AG04450 (cell line): ENCODE measurements around the gene BICRA. TPM values are rescaled to one million over a fixed set of nuclear protein-coding genes. Genes with fewer than 3 reads are reported as not detected.

Source experiments
- CTCF ChIA-PET: fragments of 300-600, 350-600 bp; formaldehyde crosslinking; extraction: SDS; loops from one replicate; lab custom pipeline; 2022; ENCODE audit warnings: antibody characterized with exemption, inconsistent platforms; lab: Charles Lee
- POLR2A ChIA-PET: fragments of 350-600 bp; formaldehyde crosslinking; extraction: SDS; loops from one replicate; lab custom pipeline; 2021; ENCODE audit warnings: antibody characterized with exemption, inconsistent platforms; lab: Yijun Ruan, JAX
- DNase-seq: peaks from one replicate; pipeline ENCODE4 v3.0.0-alpha.2; 2011; ENCODE audit warnings: low read depth, low spot score
- H3K27ac ChIP-seq: one replicate; pipeline ENCODE4 v1.5.1; 2012; ENCODE audit warnings: low read depth, low read length, control low read depth
- H3K27me3 ChIP-seq: one replicate; pipeline ENCODE4 v1.6.0; 2012; ENCODE audit warnings: low read length; ENCODE audit not compliant: control insufficient read depth, insufficient read depth
- H3K4me3 ChIP-seq: 2 replicates; pipeline ENCODE4 v1.5.1; 2011; ENCODE audit warnings: mild to moderate bottlenecking, low read depth, low read length, control low read depth
- H3K9me3 ChIP-seq: 2 replicates; pipeline ENCODE4 v1.5.1; 2012; ENCODE audit warnings: low read length; ENCODE audit not compliant: control insufficient read depth, insufficient read depth
- polyA plus RNA-seq: library from polyadenylated mRNA; depleted of rRNA; stranded (reverse); fragments of >200 nt; gene quantifications from 2 replicates; pipeline ENCODE4 v1.2.3, GENCODE V29; 2011; rRNA removed
- small RNA-seq: library from RNA; depleted of rRNA; stranded (forward); fragments of <200 nt; gene quantifications from one replicate; pipeline ENCODE3, GENCODE V24; 2012; ENCODE audit warnings: low read depth; ENCODE audit not compliant: insufficient read length
- TF ChIP-seq, protein P1 (sequence below): IDR thresholded peaks from 2 replicates; pipeline ENCODE4 v1.5.1; 2011; ENCODE audit warnings: low read depth, low read length, control low read depth, inconsistent platforms

BICRA gene
- polyA plus RNA-seq, 1 experiment, result 0.72 TPM

DNA sequence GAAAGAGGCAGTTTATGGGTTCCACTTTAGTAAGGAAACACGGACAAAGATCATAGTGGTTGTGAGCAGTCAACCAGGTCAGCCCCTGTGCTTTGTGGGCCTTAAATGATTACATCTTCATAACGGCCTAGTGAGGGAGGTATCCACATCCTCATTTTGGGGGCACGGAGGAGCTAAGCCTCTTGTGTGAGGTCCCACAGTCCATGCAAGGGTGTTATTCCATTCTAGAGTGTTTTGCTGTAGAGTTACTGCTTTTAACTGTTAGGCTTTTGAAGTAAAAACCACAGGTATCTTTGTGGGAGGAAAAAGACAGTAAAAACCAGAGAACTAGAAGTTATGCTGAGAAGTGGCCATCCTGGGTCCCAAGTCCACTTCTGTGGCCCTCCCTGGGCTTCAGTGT lies 140.4 kb downstream of the BICRA start:
- H3K27ac ChIP-seq, result no peak overlapping the region
- POLR2A ChIA-PET, result no interaction called here
- no peak overlapping the region for H3K4me3 ChIP-seq
- no peaks in the 10 kb centered on the region for H3K27me3 ChIP-seq
- CTCF ChIA-PET, result no interaction called here
- H3K9me3 ChIP-seq, result no peaks in the 10 kb centered on the region; the same call in 1 of the 2 replicates
- DNase-seq, result no peak
- TF ChIP-seq, protein P1, sequence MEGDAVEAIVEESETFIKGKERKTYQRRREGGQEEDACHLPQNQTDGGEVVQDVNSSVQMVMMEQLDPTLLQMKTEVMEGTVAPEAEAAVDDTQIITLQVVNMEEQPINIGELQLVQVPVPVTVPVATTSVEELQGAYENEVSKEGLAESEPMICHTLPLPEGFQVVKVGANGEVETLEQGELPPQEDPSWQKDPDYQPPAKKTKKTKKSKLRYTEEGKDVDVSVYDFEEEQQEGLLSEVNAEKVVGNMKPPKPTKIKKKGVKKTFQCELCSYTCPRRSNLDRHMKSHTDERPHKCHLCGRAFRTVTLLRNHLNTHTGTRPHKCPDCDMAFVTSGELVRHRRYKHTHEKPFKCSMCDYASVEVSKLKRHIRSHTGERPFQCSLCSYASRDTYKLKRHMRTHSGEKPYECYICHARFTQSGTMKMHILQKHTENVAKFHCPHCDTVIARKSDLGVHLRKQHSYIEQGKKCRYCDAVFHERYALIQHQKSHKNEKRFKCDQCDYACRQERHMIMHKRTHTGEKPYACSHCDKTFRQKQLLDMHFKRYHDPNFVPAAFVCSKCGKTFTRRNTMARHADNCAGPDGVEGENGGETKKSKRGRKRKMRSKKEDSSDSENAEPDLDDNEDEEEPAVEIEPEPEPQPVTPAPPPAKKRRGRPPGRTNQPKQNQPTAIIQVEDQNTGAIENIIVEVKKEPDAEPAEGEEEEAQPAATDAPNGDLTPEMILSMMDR, result no peak

DNA sequence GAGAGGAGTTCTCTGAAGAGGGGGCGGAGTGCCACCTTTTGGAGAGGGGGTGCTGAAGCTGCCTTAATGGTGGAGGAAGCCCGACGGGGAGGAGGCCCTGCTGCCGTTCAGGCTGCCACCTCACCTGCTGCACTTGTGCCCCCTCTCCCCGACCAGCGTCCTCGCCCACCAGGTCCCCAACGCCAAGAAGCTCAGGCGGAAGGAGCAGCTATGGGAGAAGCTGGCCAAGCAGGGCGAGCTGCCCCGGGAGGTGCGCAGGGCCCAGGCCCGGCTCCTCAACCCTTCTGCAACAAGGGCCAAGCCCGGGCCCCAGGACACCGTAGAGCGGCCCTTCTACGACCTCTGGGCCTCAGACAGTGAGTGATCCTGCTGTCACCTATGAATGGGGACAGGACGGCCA lies 141.8 kb downstream of the BICRA start:
- POLR2A ChIA-PET, result interaction anchor here (0.7 kb wide), 1 partner anchor 27 kb away, joined by 4 read pairs; no protein-coding TSS in a partner anchor
- Histone ChIP-seq H3K9me3 (no peaks in the 10 kb centered on the region; the same call in 1 of the 2 replicates), H3K4me3 (no peak overlapping the region), H3K27me3 (no peaks in the 10 kb centered on the region), H3K27ac (no peak overlapping the region)
- no peak for DNase-seq
- TF ChIP-seq, protein P1, result no peak
- CTCF ChIA-PET, result no interaction called here

DNA sequence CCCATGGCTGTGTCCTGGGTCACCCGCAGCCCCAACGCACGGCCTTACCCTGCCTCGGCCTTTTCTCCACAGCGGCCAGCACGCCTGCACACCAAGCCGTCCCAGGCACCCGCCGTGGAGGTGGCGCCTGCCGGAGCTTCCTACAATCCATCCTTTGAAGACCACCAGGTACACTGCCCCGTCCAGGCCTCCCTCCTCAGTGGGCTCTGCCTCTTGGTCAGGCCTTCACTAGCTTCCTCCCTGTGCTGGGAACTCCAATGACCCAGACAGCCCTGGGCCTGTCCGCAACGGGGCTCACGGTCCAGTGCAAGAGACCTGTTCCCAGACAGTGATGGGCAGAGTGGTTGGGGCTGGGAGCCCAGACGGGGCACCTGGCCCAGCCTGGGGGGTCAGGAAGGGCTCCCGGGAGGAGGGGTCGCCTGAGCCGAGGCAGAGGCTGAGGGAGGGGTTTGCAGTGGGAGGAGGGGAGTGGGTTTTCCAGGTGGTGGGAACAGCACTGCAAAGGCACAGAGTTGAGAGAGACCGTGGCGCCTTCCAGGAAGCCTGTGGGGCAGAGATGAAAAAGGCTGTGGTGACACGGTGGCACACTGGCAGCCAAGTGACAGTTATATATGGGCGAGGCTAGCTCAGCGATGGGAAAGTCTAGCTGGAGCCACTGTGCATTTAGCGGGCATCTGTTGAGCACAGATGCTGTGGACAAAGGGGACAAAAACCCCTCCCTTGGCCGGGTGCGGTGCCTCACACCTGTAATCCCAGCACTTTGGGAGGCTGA lies 143.7 kb downstream of the BICRA start:
- H3K27me3 ChIP-seq, result no peaks in the 10 kb centered on the region
- no peak for DNase-seq
- TF ChIP-seq, protein P1, result no peak
- ChIA-PET POLR2A (interaction anchor here (1.1 to 2.1 kb wide), 2 partner anchors 13 to 40 kb away, joined by 3 to 5 read pairs; partner anchors contain the start of gene EHD2), CTCF (interaction anchor here (1.8 kb wide), 1 partner anchor 13 kb away, joined by 5 read pairs; no protein-coding TSS in a partner anchor)
- no peaks in the 10 kb centered on the region; the same call in 1 of the 2 replicates for H3K9me3 ChIP-seq
- H3K4me3 ChIP-seq, result no peak overlapping the region
- H3K27ac ChIP-seq, result no peak overlapping the region

Small RNA genes within 50 kb of the gene (small RNA-seq; reads per million reads assigned to genes)
- not detected for gene RN7SL322P

Other genes with a start within 250 kb of the BICRA start
- 21.6 and 27.2 TPM in 2 replicates for gene MEIS3, start 189.6 kb upstream of the BICRA start, polyA plus RNA-seq
- 0.05 TPM in 1 of 2 replicates, not detected in the other for gene SLC8A2, start 137.2 kb upstream of the BICRA start, polyA plus RNA-seq
- 5.7 and 7.4 TPM in 2 replicates for gene KPTN, start 124.9 kb upstream of the BICRA start, polyA plus RNA-seq
- 84.1 and 102 TPM in 2 replicates for gene NAPA, start 94.1 kb upstream of the BICRA start, polyA plus RNA-seq
- not detected in 2 replicates for gene ZNF541, start 36.0 kb upstream of the BICRA start, polyA plus RNA-seq
- 84.0 and 126 TPM in 2 replicates for gene EHD2, start 104.3 kb downstream of the BICRA start, polyA plus RNA-seq
- gene NOP53, start 136.4 kb downstream of the BICRA start, polyA plus RNA-seq, result 114 and 123 TPM in 2 replicates
- gene SELENOW, start 169.6 kb downstream of the BICRA start, polyA plus RNA-seq, result 177 and 221 TPM in 2 replicates
- not detected in 2 replicates for gene TPRX1, start 195.4 kb downstream of the BICRA start, polyA plus RNA-seq
- gene CRX, start 212.8 kb downstream of the BICRA start, polyA plus RNA-seq, result not detected in 2 replicates